ENCODE results near the gene SP7. TPM values are rescaled to one million over a fixed set of nuclear protein-coding genes. Genes with fewer than 3 reads are reported as not detected.

SP7 gene
- total RNA-seq, 1 donor from 2014 or later, result 0.27 TPM

DNA sequence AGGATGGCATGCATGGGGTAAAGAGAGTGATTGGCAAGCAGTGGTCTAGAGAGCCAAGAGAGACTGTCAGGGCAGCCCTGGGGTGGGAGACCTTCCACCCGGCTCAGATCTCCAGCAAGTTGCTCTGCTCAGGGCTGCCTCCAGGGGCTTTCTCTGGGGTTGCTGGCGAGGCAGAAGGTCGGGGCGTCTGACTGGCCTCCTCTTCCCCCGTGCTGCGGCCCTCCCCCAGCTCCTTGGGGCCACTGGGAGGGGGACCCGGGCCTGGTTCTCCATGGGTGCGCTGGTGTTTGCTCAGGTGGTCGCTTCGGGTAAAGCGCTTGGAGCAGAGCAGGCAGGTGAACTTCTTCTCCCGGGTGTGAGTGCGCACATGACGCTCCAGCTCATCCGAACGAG lies 8.1 kb downstream of the SP7 start:
- H3K9me3 Mint-ChIP-seq, result no peaks in the 10 kb centered on the region
- TF ChIP-seq, protein P1, sequence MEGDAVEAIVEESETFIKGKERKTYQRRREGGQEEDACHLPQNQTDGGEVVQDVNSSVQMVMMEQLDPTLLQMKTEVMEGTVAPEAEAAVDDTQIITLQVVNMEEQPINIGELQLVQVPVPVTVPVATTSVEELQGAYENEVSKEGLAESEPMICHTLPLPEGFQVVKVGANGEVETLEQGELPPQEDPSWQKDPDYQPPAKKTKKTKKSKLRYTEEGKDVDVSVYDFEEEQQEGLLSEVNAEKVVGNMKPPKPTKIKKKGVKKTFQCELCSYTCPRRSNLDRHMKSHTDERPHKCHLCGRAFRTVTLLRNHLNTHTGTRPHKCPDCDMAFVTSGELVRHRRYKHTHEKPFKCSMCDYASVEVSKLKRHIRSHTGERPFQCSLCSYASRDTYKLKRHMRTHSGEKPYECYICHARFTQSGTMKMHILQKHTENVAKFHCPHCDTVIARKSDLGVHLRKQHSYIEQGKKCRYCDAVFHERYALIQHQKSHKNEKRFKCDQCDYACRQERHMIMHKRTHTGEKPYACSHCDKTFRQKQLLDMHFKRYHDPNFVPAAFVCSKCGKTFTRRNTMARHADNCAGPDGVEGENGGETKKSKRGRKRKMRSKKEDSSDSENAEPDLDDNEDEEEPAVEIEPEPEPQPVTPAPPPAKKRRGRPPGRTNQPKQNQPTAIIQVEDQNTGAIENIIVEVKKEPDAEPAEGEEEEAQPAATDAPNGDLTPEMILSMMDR (IDR thresholded peaks at IDR 0.05; ENCODE audit: unreplicated experiment), result no peak
- H3K36me3 Mint-ChIP-seq, result no peaks in the 10 kb centered on the region
- no peak overlapping the region for H3K27ac Mint-ChIP-seq
- no peak overlapping the region for H3K4me3 Mint-ChIP-seq
- H3K27me3 Mint-ChIP-seq (ENCODE audit: low read depth), result peaks cover 34% of the 10 kb centered on the region
- H3K4me1 Mint-ChIP-seq, result peaks cover 14% of the 10 kb centered on the region
- DNase-seq (ENCODE audit: low spot score in 2 of 2, unreplicated experiment in 2 of 2), result no peak

DNA sequence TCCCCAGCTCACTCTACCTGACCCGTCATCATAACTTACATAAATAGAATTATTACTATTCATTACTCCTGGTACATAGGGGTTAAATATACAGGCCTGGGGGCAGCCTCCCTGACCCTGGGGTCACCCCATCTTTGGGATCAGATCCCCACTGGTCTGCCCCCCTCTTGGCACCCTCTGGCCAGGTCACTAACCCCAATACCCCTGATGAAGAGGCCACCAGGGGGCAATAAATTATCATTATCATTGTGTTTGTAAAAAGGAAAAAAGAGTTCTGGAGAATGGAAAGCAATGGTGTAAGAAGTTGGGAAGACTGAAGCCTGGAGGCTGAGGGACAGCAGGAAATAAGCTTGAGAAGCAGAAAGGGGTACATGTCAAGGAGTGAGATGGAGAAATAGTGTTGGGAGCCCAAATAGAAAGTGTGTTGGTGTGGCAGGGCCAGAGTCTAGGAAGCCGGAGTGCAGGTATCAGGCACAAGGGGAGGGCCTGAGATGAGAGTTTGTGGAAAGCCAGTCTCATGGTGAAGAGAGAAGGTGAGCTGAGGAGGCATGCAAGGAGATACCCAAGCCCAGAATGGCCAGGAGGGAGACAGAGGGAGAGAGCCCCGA lies 8.6 kb downstream of the SP7 start:
- DNase-seq (ENCODE audit: low spot score in 2 of 2, unreplicated experiment in 2 of 2), result no peak
- Mint-ChIP-seq H3K9me3 (no peaks in the 10 kb centered on the region), H3K27me3 (ENCODE audit: low read depth) (peaks cover 34% of the 10 kb centered on the region), H3K36me3 (no peaks in the 10 kb centered on the region), H3K4me3 (peak overlapping the region; percentile 7), H3K27ac (no peak overlapping the region), H3K4me1 (peaks cover 14% of the 10 kb centered on the region)
- TF ChIP-seq, protein P1 (IDR thresholded peaks at IDR 0.05; ENCODE audit: unreplicated experiment), result peak; percentile 21

DNA sequence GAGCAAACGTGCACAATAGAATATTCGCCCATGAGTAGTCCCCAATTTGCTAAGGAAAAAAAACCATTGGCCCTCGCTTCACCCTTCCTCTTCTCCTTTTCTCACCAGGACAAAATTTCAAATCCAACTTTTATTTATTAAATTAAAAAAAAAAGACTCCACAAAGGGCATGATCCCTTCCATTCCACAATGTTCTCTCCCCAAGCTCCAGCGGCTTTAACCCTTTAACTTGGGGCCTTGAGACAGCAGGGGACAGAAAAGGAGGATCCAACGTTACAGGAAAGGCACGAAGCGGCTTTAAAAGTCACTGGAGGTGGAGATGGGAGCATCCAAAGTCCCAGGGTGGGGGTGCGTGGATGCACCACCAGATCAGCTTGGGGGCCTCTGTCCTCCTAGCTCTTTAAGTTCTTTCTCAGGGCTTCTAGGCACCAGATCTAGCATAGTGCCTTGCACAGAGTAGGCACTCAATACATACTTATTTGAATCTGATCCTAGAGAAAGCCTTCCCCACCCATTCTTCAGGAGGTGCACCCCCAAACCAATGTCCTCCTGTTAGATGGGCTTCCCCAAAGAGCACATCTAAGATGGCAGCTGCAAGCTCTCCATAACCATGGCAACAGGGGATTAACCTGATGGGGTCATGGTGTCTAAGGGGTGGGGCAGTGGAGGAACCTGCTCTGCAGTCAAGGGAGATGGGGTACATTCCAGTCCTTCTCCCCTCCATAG lies 9.5 kb downstream of the SP7 start:
- H3K36me3 Mint-ChIP-seq, result no peaks in the 10 kb centered on the region
- no peak overlapping the region for H3K27ac Mint-ChIP-seq
- H3K27me3 Mint-ChIP-seq (ENCODE audit: low read depth), result peaks cover 28% of the 10 kb centered on the region
- H3K4me3 Mint-ChIP-seq, result peak overlapping the region; percentile 65
- peaks cover 17% of the 10 kb centered on the region for H3K4me1 Mint-ChIP-seq
- no peaks in the 10 kb centered on the region for H3K9me3 Mint-ChIP-seq
- TF ChIP-seq, protein P1 (IDR thresholded peaks at IDR 0.05; ENCODE audit: unreplicated experiment), result no peak
- DNase-seq (ENCODE audit: low spot score in 2 of 2, unreplicated experiment in 2 of 2), result no peak

DNA sequence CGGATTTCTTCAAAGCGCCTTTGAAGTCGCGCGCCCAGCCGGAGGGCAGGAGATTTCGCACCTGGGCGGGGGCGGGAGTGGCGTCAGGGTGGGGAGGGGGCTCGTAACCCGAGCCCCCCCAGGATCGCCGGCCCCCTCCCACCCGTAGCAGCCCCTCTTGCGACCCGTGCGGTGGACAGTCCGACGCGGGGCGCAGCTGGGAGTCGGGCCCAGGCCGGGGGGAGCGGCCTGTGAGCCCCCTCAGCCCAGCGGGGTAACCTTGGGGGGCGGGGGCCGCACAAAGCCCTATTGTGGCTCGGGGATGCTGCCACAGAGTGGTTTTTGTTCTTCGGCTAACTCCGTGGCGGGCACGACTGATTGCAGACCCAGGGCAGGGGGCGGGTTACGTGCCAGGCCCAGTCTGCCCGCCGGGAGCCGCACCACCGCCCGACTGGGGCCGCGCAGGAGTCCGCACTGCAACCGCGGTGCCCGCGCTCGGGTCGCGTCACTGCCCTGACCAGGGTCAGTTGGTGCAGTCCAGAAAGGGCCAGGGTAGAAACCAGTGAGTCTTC lies 10.6 kb downstream of the SP7 start:
- Mint-ChIP-seq H3K36me3 (no peaks in the 10 kb centered on the region), H3K9me3 (no peaks in the 10 kb centered on the region), H3K27me3 (ENCODE audit: low read depth) (peaks cover 28% of the 10 kb centered on the region), H3K4me1 (peaks cover 23% of the 10 kb centered on the region), H3K4me3 (peak overlapping the region; percentile 65), H3K27ac (no peak overlapping the region)
- peak in 1 of 2 experiments; percentile 47 for DNase-seq (ENCODE audit: low spot score in 2 of 2, unreplicated experiment in 2 of 2)
- TF ChIP-seq, protein P1 (IDR thresholded peaks at IDR 0.05; ENCODE audit: unreplicated experiment), result no peak

DNA sequence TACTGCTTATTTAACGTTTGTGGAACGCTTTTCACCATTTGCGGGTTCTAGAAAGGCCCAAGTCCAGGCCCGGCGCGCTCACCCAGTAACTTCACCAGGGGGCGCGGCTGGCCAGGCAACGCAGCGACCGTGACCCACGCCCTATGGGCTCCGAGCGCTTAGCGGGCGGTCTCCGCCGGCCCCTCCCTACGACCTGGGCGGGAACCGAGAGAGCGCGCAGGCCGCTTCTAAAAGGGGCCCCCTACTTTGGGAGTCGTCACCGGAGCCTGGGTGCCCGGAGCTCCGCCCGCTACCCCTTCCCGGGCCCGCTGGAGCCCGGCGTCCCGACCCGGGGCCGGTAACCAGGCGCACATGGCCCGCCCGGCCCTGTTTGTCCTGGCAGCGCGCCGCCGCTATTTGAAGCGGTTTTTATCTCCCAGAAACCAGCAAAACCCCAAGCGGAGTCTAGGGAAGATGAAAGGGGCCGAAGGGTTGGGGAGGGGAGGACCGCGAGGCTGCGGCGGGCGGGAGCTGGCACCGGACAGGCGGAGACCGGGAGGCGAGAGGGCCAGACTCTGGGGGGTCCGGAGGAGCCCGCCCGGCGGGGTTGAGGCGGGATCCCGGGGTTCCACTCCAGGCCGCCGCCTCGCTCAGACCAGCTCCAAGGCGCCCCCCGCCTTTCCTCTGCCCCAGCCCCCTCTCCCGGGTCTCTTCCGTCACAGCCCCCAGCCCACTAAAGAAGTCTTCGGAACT lies 11.2 kb downstream of the SP7 start:
- H3K9me3 Mint-ChIP-seq, result no peaks in the 10 kb centered on the region
- peak overlapping the region; percentile 63 for H3K4me3 Mint-ChIP-seq
- peaks cover 28% of the 10 kb centered on the region for H3K27me3 Mint-ChIP-seq (ENCODE audit: low read depth)
- H3K27ac Mint-ChIP-seq, result peak overlapping the region; percentile 93
- DNase-seq (ENCODE audit: low spot score in 2 of 2, unreplicated experiment in 2 of 2), result peak; percentile 69 to 85
- peaks cover 27% of the 10 kb centered on the region for H3K4me1 Mint-ChIP-seq
- TF ChIP-seq, protein P1 (IDR thresholded peaks at IDR 0.05; ENCODE audit: unreplicated experiment), result peak; percentile 69
- H3K36me3 Mint-ChIP-seq, result no peaks in the 10 kb centered on the region

All from mesothelial cell of epicardium (in vitro differentiated cells).